Stimulated activated CD8-positive, alpha-beta memory T cell treated with anti-CD3 and anti-CD28 coated beads, Interleukin-15, amount 100 ng/mL, for 48 hours (primary cell): Measurements from ENCODE around the gene PTTG1IP.

Experiments
- DNase-seq, 2 donors: peaks; one replicate each; pipeline ENCODE4 v3.0.0-alpha.2; 2020; ENCODE audit warnings: low read depth in 2 of 2

The PTTG1IP gene

DNA sequence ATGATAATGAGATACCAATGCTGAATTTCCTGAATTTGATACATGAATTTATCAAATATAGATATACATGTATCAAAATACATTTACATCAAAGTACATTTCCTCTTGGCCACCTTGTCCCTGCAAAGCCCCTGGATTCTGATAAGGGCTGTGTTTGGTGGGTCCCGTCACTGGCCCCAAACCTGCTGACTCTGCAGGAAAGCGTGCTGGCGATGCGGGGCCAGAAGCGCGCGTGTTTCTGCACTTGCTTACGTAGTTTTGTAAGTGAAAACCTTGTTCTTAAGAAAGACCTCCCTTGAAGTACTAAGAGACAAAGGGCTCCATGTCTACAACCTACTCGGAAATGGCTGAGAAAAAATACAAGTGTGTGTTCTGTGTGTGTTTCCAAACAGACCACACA, 36.2 kb upstream of the PTTG1IP start:
- DNase-seq: no peak

DNA sequence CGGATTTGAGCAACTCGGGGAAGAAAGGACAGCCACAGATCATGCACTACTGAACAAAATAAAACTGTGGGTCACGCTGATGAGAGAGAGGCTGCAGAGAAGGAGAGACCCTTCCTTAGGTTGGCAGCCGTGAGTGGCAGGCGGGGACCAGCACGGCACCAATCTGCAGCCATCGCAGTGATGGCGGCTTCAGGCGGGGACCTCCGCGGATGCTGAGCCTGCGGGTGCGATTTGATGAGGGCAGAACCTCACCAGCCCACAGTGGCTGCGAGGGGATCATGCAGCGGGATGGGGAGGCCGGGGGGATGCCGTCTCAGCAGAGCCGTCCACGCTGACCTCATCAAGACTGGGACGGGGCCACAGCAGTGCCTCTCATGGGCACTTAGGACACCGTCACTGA, 35.4 kb upstream of the PTTG1IP start:
- DNase-seq: no peak

DNA sequence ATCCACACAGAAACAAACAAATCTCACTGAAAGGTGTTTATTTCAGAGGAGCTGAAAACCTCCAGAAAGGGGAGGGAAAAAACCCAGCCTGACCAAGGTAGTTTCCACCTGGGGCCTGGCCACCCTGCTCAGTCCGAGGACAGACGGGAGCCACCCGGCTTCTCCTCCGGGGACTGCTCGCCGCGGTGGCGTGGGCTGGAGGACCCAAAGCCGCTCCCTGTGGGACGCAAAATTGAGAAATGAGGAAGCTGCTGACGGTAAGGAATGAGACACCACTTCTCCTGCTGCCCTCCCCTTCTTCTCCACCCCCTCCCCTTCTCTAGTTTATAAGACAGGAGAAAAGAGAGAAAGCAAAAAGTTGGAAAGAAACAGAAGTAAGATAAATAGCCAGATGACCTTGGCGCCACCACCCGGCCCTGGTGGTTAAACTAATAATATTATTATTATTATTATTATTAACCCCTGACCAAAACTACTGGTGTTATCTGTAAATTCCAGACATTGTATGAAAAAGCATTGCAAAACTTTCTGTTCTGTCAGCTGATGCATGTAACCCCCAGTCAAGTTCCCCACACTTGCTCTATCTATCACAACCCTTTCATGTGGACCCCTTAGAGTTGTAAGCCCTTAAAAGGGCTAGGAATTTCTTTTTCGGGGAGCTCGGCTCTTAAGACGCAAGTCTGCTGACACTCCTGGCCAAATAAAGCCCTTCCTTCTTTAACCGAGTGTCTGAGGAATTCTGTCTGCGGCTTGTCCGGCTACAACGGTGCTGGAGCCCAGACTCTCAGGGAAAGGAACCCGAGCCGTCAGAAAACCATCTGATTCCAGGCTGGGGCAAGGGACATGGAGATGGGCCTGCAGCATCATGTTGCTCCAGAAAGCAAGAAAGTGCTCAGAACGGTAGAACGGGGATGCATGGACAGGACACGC, 34.7 kb upstream of the PTTG1IP start:
- no peak for DNase-seq

- no peak for DNase-seq
Measured at GRCh38 chr21:44907225-44907965, 33.9 kb upstream of the PTTG1IP start.

DNA sequence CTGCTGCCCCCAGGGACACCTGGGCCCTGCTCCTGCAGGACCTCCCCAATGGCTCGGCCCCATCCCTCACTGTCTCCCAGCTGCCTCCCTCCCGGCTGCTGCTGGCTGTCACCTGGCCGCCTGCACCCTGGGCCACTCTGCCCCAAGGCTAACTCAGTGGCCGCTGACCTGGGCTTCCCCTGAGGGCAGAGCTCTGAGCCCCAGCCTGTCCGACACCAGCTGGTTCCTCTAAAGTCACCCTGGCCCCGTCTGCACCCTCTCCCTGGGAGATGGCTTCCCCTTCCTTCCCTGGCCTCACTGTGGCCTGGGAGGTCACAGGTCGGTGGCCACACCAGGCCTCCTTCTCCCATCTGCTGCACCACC, 32.2 kb upstream of the PTTG1IP start:
- DNase-seq: no peak

- no peak for DNase-seq
Measured at GRCh38 chr21:44905016-44905727, 31.7 kb upstream of the PTTG1IP start.

DNA sequence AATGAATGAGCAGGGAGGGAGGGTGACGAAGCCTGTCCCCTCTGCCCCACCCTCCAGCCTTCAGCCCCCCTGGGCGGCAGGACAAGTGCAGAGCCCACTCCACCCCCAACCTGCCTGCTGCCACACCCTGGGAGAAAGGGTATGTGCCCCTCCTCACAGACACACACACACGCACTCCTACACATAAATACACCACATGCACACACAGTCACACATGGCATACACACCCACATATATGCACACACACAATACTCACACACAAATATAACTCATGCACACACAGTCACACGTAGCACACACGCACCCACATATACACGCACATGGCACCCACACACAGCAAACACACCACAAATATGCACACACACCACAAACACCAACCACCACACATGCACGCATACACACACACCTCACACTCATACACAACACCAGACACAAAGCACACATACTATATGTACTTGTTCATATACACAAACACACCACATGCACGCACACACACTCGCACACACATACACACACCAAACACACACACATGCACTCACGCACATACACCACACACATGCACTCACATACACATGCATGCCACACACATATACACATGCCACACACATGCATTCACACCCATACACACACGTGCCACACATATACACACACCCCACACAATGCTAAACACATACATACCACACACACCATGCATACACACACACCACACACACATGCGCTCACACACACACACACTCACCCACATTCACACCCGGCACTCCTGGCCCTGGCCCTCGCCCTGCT, 30.8 kb upstream of the PTTG1IP start:
- DNase-seq: no peak

GRCh38 chr21:44903689-44904088, 30.2 kb upstream of the PTTG1IP start:
- no peak for DNase-seq

DNA sequence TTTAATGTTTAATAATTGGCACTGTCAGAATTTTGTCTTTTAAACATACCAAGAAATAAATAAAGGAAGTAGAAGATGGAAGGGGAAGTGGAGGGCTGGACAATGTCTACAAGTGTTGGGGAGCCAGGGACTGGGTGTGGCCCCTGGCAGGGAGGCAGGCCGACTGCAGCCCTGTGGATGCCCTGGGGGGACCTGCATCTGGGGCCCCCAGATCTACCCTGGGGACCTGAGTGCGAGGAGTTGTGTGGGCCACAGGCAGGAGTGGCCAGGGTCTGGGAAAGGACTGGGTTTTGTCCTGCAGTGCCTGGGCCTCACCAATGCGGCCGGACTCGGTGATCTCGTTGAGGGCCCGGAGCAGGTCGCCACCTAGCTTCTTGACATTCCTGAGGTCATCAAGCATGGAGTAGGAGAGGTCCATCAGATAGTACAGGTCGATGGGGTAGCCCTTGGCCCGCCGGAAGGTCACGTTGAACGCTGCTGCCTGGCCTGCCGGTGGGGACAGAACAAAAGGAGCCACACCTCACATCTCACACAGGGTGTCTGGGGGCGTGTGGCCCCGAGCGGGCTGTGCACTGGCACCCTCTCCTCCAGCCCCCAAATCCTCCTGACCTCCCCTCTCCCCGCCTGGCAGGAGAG, 29.7 kb upstream of the PTTG1IP start:
- DNase-seq: no peak

- no peak for DNase-seq
Measured at GRCh38 chr21:44902268-44903049, 29.0 kb upstream of the PTTG1IP start.

GRCh38 chr21:44901391-44902074, 28.0 kb upstream of the PTTG1IP start:
- DNase-seq: no peak

DNA sequence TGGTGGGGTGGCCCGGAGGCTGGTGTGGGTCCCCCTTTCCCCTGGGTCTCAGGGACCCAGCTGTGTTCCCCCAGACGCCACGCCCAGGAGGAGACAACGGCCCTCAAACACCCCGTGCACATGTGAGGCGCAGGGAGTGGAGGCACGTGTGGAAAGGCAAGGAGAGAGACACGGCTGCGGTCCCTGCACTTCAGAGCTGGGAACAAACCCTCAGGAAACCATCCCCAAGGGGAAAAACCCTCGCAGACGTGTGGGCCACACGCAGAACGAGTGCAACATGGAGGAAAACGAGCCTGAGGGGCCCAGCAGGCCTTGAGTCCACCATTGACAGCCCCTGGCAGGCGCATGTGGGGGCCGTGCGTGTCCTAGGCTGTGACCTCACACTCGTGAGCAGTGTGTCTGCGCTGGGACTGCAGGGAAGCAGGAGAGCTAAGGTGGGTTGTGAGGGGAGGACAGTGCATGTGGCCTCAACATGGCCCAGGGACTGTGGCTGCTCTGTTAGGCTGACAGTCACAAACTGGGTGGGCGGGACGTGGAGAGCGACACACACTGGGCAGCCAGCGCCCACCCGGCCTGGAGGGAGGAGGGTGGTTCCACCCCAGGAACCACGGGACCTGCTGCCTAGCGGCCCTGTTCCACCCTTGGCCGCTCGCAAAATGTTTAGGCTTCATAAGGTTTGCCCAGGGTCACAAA, 27.2 kb upstream of the PTTG1IP start:
- no peak for DNase-seq

GRCh38 chr21:44899768-44900558, 26.5 kb upstream of the PTTG1IP start:
- no peak for DNase-seq

DNA sequence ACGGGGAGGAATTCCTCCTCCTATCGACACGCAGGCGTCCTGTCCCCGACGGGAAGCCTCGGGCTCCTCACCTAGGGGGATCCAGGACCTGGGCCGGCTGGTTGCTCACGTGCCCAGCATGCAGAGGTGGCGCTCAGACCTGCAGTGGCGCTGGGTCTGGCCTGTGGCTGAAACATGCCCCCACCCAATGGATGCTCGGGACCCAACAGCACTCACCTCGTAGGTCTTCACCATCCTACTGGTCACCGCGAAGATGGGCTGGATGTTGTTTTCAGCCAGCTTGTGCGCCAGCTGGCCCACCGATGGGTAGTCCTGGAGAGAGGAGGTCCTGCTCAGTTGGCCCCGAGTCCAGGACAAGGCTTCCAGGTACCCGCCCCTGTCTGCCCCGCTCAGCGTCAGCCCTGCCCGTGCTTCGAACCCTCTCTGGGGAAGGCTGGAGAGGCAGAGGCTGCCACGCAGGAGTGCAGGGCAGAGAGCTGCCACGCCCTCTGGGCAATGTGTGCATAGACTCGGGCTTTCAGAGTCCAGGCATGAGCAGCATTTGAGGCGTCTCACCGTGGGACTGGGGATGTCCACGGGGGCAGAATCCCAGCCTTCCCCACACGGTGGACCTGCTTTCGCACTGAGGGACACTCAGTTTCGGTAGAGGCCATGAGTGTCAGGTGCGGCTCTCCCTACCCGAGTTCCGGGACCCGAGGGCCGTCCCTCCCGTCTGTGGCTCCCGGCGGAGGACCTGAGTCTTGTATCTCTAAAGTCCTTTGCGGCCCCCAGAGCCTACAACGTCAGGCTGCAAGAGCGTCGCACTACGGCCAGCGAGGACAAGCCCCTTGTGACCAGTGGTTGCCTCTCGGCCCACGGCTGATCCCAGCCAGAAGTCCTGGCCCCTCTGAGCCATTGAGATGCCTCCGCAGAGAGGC, 25.6 kb upstream of the PTTG1IP start:
- DNase-seq: no peak

DNA sequence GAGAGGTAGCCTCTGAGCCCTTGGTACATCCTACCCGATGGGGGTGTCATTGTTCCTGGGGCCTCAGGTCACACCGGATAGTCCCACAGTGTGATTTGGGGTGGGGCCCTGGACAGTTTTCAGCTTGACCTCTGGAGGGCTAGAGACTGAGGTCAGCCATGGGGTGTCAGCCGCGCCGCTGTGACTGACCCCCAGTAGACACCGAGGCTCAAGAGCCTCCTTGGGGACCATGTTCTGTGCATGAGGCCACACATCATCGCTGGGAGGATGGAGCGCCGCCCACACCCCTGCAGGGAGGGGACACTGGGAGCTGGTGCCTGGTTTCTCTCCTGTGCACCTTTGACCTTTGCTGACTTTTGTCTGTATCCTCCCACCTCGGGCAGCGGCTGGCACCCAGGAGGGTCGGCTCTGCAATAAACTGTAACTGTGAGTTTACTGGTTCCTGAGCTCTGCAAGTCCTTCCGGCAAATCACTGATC, 24.6 kb upstream of the PTTG1IP start:
- no peak for DNase-seq

DNA sequence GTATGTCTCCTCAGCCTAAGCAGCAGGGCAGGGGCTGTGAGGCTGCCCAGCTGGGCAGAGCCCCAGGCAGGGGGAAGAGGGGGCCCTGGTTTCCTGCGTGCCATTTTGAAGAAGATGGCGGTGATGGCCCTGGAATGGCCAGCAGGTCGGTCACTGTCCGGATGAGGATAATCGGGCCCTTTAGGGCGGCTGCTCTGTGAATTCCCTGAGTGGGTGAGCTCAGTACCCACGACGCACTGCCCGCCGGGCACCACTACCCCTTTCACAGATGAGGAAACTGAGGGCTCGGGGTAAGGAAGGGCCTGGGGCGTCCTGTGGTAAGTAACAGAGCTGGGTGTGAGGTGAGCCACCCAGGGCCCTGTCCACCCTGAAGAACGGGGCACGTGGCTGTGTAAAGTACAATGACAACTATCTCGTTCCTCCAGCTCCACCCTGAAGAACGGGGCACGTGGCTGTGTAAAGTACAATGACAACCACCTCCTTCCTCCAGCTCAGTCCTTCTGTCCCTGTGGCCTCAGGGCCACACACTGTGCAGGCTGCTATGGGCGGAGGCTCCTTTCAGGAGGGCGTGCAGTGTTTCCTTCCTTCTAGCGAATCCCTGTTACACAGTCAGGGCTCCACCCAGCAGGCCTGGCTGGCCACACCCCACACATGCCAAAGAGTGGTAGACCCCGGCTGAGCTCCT, 24.0 kb upstream of the PTTG1IP start:
- no peak for DNase-seq
